HG03280 (cell line): ENCODE results near the gene HERPUD2.
"Not testable (repeated sequence)": the region's sequence is repeated elsewhere in the genome, so short reads cannot be mapped to it uniquely, and the experiment has no call there.

Source experiments
- ATAC-seq: cut with Tn5 transposase; IDR thresholded peaks from one replicate; pipeline ENCODE4 v1.9.1; 2021; ENCODE audit warnings: mild to moderate bottlenecking, moderate library complexity; ENCODE audit not compliant: unreplicated experiment

The HERPUD2 gene

GRCh38 chr7:35681231-35682029 lies 13.5 kb downstream of the HERPUD2 start:
- ATAC-seq: no peak

GRCh38 chr7:35680403-35681013 lies 14.4 kb downstream of the HERPUD2 start:
- no peak for ATAC-seq

GRCh38 chr7:35677582-35678356 lies 17.2 kb downstream of the HERPUD2 start:
- ATAC-seq: no peak

GRCh38 chr7:35676211-35676610 lies 18.7 kb downstream of the HERPUD2 start:
- ATAC-seq: no peak

- no peak for ATAC-seq
Observed at GRCh38 chr7:35670856-35671569, 23.9 kb downstream of the HERPUD2 start.

- not testable (repeated sequence) for ATAC-seq
Observed at GRCh38 chr7:35660411-35660810, 34.5 kb downstream of the HERPUD2 start.

- ATAC-seq: no peak
Observed at GRCh38 chr7:35658606-35659201, 36.2 kb downstream of the HERPUD2 start.

GRCh38 chr7:35657125-35657524 lies 37.8 kb downstream of the HERPUD2 start:
- no peak for ATAC-seq

GRCh38 chr7:35654558-35654957 lies 40.4 kb downstream of the HERPUD2 start:
- ATAC-seq: not testable (repeated sequence)

- ATAC-seq: no peak
Observed at GRCh38 chr7:35652124-35652523, 42.8 kb downstream of the HERPUD2 start.

- ATAC-seq: no peak
Observed at GRCh38 chr7:35650751-35651150, 44.2 kb downstream of the HERPUD2 start.

GRCh38 chr7:35649711-35650110 lies 45.2 kb downstream of the HERPUD2 start:
- no peak for ATAC-seq

GRCh38 chr7:35648367-35648766 lies 46.6 kb downstream of the HERPUD2 start:
- ATAC-seq: no peak

GRCh38 chr7:35647171-35647574 lies 47.8 kb downstream of the HERPUD2 start:
- peak; percentile 47 for ATAC-seq

- ATAC-seq: no peak
Observed at GRCh38 chr7:35646289-35647023, 48.5 kb downstream of the HERPUD2 start.

GRCh38 chr7:35645691-35646090 lies 49.2 kb downstream of the HERPUD2 start:
- peak; percentile 44 for ATAC-seq

GRCh38 chr7:35630024-35630972 lies 64.6 kb downstream of the HERPUD2 start:
- ATAC-seq: no peak

GRCh38 chr7:35624299-35625186 lies 70.4 kb downstream of the HERPUD2 start:
- peak; percentile 81 for ATAC-seq
